HG03135 (cell line): Measurements from ENCODE around the gene CDYL2.
A peak's percentile ranks its signal among the peaks of the same experiment; 100 is the strongest.

ENCODE experiments used
- ATAC-seq: cut with Tn5 transposase; IDR thresholded peaks from one replicate; pipeline ENCODE4 v1.9.1; 2021; ENCODE audit warnings: mild to moderate bottlenecking, moderate library complexity; ENCODE audit not compliant: unreplicated experiment

CDYL2 gene

DNA sequence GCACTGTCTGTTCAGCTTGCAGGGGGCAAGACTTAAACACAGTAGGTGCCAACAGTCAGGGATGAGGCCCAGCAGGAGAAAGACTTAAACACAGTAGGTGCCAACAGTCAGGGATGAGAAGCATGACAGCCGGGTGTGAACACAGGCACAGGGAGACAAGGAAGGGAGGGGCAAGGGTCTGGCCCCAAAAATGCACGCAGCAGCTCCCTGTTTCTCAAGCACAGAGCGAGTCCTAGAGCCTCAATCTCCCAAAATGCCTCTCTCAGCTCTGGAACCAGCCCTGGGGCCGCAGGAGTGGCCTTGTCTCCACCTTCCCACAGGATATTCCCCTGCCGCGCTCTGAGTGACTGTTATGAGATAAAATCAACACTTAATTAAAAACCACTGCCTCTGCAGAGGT is 197.2 kb downstream of the CDYL2 start:
- ATAC-seq, result no peak

DNA sequence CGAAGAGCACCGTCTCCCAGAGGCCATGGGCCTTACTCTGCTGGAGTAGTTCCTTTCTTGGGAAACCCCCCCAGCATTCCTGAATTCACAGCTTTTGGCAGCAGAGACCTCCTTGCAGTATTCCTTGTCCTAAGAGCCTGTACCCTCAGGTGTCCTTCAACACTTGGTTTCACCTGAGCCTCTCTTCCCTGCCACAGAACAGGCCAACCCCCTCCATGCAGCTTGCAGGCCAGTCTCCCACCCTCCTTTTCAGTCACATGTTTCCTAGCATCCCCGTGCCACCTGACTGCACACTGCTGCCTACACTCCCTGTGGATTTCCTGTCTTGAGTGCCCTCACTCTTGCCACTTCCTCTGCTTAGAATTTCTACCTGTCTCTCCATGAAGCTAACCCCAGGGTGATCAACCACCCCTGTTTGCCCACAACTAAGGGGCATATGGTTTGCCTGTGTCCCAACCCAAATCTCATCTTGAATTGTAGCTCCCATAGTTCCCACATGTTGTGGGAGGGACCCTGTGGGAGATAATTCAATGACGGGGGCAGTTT is 198.1 kb downstream of the CDYL2 start:
- ATAC-seq, result no peak

- ATAC-seq, result no peak
These were observed 199.6 kb downstream of the CDYL2 start for GRCh38 chr16:80604600-80605355.

GRCh38 chr16:80602894-80603293 is 201.5 kb downstream of the CDYL2 start:
- no peak for ATAC-seq

- no peak for ATAC-seq
These were observed 203.2 kb downstream of the CDYL2 start for GRCh38 chr16:80601182-80601581.

- no peak for ATAC-seq
These were observed 204.9 kb downstream of the CDYL2 start for GRCh38 chr16:80599466-80599865.

- no peak for ATAC-seq
These were observed 207.7 kb downstream of the CDYL2 start for GRCh38 chr16:80596507-80597207.

DNA sequence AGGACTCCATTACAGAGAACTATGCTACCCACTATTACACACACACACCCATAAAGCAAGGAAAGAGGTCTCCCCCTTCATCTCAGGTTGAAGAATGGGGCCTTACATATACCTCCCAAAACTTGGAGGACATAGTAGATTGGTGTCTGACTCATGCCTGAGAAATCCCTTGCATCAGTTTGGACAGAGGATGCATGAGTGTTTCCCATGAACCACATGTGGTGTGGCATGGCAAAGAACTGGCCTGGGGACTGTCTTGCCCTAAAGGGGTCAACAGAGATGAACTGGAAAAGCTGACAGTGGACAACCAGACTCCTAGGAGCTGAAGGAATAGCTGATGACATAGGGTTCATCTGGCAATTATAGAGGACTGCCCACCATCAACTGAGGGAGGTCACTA is 209.6 kb downstream of the CDYL2 start:
- no peak for ATAC-seq

- no peak for ATAC-seq
These were observed 212.1 kb downstream of the CDYL2 start for GRCh38 chr16:80592273-80592672.

DNA sequence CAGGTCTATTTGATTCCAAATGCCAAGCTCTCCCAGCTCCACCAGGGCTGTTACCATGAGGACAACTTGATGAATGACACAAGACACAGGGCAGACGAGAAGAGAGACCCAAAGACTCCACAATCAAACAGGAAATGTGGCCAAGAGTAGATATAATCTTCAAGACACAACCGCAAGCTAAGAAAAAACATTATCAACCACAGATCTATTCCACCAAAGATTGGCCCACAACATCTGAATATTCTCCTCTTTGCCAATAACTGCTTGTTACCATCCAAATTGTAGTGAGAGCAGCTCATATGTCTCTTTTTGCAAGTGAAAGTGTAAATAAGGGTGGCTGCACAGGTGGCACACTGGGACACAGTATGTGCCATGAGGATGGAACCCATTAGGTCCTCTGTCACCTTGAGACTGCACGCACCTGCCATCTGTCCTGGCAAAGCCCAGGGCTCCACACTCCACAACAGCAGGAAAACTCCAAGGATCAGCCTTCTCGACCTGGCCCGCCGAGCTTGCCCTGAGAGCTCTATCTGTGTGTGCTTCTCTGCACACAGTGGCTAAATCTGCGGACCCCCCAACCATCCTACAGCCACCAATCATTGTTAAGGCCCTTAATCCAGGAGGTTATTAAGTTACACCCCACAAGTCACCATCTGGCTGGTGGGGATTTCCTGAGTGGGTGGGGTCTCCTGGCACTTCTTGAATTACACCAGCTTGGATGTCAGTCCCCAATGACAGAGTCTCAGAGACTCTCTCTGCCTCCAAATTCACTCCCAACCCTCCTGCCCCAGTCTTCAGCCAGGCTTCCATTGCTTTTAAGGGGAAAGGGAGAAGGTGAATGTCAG is 213.1 kb downstream of the CDYL2 start:
- no peak for ATAC-seq

DNA sequence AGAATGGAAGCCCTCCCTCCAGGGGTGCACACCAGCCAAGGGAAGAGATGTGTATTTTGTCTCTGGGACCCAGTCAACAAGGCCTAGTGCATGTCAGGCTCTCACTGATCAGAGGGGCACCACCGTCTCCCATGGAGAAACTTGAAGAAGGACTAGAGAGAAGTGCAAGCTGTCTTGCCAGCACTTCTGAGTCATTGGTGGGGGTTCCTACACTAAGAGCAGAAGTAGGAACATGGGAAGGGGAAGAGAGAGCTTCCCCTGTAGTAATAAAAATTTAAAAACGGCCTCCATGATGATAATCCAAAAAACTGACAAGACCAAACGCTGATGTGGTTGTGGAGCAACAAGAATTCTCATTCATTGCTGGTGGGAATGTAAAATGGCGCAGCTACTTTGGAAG is 217.3 kb downstream of the CDYL2 start:
- no peak for ATAC-seq

- no peak for ATAC-seq
These were observed 217.9 kb downstream of the CDYL2 start for GRCh38 chr16:80586476-80586875.

DNA sequence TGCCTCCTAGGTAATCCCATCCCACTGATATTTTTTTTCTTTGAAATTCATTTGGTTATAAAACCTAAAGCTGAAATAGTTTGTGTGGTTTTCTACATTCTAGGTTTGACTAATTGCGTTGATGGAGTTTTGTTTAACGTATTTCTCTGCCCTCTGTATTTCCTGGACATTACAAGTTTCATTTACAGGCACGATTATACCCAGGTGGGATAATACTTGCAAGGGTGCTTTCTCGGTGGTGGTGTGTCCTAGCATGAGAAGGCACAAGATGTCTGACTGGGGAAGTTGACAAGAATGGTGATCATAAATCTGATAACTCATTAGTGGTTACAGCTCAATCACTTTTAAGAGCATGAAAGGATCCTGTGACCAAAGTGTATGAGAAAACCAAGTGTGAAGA is 218.6 kb downstream of the CDYL2 start:
- ATAC-seq, result no peak

DNA sequence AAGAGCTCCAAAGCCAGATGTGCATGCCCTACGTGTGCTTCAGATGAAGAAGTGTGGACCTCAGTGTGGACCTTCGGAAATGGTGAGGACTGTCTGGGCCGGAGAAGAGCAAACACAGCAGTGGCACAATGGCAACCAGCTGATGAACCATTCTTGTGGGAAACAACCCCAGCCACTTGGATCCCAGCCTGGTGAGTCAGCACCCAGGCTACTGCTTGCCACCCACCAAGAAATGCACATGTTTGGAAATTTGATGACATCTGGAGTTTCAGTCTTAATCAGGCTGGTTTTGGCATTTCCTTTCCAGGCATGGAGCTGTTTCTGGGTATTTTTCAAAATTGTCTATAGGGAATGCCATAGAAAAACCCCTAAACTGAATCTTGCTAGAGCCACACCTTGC is 220.9 kb downstream of the CDYL2 start:
- ATAC-seq, result no peak

GRCh38 chr16:80580109-80580832 is 224.1 kb downstream of the CDYL2 start:
- ATAC-seq, result peak; percentile 87

DNA sequence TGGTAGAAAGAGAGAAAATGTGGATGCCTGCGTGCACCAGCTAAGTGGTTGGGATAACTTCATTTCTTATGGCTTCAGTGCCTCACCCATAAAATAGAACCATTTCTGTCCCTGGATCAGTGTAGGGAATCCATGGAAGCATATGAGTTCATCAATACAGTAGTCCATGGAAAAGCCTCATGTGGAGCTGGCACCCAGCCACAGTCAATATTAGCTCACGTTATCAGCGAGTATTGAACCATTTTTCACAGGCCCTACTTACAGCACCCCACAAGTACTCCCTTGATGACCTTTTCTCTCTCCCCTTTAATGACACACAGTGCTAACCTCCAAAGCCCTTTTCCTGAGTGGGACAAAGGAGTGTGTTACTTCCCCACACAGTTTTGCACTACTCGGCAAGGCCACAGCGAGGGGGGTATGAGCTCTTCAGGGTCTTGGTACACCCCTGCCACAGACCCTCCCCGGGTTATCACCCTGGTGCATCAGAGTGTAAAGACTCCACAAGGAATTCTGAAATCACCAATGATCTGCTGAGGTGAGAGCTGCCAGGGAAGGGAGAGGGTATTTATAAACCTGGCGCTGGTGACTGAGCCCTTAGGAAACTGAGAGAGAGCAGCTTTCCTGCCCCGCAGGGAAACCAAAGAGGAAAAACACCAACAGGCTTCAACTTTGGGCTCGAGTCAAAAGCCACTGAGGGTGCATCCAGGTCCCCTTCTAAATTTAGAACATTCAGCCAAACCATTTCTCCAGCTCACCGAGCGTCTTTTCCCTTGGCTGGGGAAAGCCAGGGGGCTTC is 226.7 kb downstream of the CDYL2 start:
- ATAC-seq, result no peak

GRCh38 chr16:80576343-80576912 is 228.0 kb downstream of the CDYL2 start:
- no peak for ATAC-seq

- no peak for ATAC-seq
These were observed 230.7 kb downstream of the CDYL2 start for GRCh38 chr16:80573700-80574120.

DNA sequence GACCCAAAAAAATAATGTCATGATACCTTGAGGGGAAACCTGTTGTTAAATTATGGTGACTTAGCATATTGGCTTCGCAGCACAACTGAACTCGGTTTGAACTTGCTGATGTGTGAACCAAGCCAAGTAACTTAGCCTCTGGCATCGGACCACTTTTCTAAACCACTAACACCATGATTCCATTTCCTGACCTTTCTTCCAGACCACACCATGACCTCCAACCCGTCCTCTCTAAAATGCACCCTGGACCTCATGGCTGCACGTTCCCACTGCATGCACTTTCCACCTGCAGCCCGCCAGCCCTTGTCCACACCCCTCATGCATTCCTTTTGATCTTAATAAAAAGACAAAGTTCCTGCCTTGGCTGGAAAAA is 234.3 kb downstream of the CDYL2 start:
- no peak for ATAC-seq
